ENCODE results near the gene HIPK2.

DNA sequence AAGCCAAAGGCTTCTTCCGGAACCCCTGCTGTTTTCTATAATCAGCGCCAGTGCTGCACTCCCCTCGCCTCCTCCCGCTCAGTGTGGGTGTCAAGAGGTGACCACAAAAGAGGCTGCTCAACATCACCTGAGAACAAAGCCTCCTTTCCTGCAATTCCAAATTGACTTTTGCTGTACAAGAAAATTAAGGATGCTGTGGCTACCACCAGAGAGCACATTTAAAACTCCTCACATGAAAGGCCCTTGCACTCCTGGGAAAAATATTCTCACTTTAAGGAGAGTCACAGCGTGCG lies 96.4 kb downstream of the HIPK2 start:
- TF ChIP-seq, protein P1, sequence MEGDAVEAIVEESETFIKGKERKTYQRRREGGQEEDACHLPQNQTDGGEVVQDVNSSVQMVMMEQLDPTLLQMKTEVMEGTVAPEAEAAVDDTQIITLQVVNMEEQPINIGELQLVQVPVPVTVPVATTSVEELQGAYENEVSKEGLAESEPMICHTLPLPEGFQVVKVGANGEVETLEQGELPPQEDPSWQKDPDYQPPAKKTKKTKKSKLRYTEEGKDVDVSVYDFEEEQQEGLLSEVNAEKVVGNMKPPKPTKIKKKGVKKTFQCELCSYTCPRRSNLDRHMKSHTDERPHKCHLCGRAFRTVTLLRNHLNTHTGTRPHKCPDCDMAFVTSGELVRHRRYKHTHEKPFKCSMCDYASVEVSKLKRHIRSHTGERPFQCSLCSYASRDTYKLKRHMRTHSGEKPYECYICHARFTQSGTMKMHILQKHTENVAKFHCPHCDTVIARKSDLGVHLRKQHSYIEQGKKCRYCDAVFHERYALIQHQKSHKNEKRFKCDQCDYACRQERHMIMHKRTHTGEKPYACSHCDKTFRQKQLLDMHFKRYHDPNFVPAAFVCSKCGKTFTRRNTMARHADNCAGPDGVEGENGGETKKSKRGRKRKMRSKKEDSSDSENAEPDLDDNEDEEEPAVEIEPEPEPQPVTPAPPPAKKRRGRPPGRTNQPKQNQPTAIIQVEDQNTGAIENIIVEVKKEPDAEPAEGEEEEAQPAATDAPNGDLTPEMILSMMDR (conservative IDR thresholded peaks at IDR 0.05), result no peak
- TF ChIP-seq ZFX (IDR thresholded peaks at IDR 0.05), result no peak
